Activated B cell treated with CpG ODN at 0.5 μM for 24 hours (primary cell): ENCODE measurements around the gene KTI12. TPM values are rescaled to one million over a fixed set of nuclear protein-coding genes. Genes with fewer than 3 reads are reported as not detected.
A peak's percentile ranks its signal among the peaks of the same experiment; 100 is the strongest.
"Not testable (repeated sequence)": the region's sequence is repeated elsewhere in the genome, so short reads cannot be mapped to it uniquely, and the experiment has no call there.

Experiments used
- ATAC-seq: fragments of 200-7000 bp; cut with Tn5 transposase; one replicate; pipeline ENCODE4 v1.10.0; 2021; ENCODE audit warnings: low read depth, mild to moderate bottlenecking, moderate library complexity
- CTCF ChIA-PET: fragments of 350-600 bp; sonication (Branson Sonifier 250); formaldehyde crosslinking; loops from one replicate; lab custom pipeline; 2021; ENCODE audit warnings: antibody characterized with exemption; lab: Charles Lee
- POLR2A ChIA-PET: fragments of 350-600 bp; sonication (Branson Sonifier 250); formaldehyde crosslinking; loops from one replicate; lab custom pipeline; 2021; ENCODE audit warnings: antibody characterized with exemption; lab: Charles Lee
- DNase-seq: peaks from one replicate; pipeline ENCODE4 v3.0.0; 2022
- H3K27ac Mint-ChIP-seq: one replicate; pipeline ENCODE4 v1.8.0; 2020; ENCODE audit warnings: mixed read lengths
- H3K27me3 Mint-ChIP-seq: one replicate; pipeline ENCODE4 v1.8.0; 2021; ENCODE audit warnings: mixed read lengths
- H3K36me3 Mint-ChIP-seq: one replicate; pipeline ENCODE4 v1.8.0; 2021; ENCODE audit warnings: low read depth, mixed read lengths
- H3K4me1 Mint-ChIP-seq: one replicate; pipeline ENCODE4 v1.8.0; 2021; ENCODE audit warnings: mixed read lengths
- H3K4me3 Mint-ChIP-seq: one replicate; pipeline ENCODE4 v1.8.0; 2020; ENCODE audit warnings: mild to moderate bottlenecking, mixed read lengths
- H3K9me3 Mint-ChIP-seq: one replicate; pipeline ENCODE4 v1.8.0; 2020; ENCODE audit warnings: mixed read lengths
- intact Hi-C: fragments of 100-400 bp; cut with micrococcal nuclease; formaldehyde crosslinking; loops from one replicate; pipeline ENCODE4 v1.15.1; 2024
- total RNA-seq: library from RNA; stranded (reverse); gene quantifications from 2 replicates; pipeline ENCODE4 v1.2.3, GENCODE V29; 2022
- TF ChIP-seq, protein P1 (sequence below): fragments of 200-600 bp; IDR thresholded peaks from one replicate; pipeline ENCODE4 v1.8.0; 2022; ENCODE audit warnings: antibody characterized with exemption, mild to moderate bottlenecking

Gene KTI12, protein sequence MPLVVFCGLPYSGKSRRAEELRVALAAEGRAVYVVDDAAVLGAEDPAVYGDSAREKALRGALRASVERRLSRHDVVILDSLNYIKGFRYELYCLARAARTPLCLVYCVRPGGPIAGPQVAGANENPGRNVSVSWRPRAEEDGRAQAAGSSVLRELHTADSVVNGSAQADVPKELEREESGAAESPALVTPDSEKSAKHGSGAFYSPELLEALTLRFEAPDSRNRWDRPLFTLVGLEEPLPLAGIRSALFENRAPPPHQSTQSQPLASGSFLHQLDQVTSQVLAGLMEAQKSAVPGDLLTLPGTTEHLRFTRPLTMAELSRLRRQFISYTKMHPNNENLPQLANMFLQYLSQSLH
- total RNA-seq: 18.4 and 18.8 TPM in 2 replicates

DNA sequence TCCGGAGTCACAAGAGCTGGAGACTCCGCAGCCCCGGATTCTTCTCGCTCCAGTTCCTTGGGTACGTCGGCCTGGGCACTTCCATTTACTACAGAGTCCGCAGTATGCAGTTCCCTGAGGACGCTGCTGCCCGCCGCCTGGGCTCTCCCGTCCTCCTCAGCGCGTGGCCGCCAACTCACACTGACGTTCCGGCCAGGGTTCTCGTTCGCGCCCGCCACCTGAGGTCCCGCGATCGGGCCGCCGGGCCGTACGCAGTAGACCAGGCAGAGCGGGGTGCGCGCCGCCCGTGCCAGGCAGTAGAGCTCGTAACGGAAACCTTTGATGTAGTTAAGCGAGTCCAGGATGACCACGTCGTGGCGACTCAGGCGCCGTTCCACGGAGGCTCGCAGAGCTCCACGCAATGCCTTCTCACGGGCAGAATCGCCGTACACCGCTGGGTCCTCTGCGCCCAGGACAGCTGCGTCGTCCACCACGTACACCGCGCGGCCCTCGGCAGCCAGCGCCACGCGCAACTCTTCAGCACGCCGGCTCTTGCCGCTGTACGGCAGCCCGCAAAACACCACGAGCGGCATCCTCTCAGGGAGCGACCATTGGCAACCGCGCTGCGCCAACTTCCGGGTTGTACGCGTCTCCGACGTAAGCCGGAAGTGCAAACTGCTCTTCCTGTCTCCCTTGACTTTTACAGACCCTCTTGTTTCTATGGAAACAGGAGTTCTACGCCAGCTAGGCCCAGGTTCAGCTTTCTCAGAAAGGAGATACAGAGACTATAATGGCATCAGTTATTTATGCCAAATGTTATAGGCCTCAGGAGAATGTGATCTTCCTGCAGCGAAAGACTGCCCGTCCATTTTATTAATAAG lies at the start of gene KTI12:
Gene KTI12, minus strand, starts transcription at position 621 of the 860 bp plus-strand sequence. Its CDS starts 49 bp downstream, at position 572.
- TF ChIP-seq, protein P1, sequence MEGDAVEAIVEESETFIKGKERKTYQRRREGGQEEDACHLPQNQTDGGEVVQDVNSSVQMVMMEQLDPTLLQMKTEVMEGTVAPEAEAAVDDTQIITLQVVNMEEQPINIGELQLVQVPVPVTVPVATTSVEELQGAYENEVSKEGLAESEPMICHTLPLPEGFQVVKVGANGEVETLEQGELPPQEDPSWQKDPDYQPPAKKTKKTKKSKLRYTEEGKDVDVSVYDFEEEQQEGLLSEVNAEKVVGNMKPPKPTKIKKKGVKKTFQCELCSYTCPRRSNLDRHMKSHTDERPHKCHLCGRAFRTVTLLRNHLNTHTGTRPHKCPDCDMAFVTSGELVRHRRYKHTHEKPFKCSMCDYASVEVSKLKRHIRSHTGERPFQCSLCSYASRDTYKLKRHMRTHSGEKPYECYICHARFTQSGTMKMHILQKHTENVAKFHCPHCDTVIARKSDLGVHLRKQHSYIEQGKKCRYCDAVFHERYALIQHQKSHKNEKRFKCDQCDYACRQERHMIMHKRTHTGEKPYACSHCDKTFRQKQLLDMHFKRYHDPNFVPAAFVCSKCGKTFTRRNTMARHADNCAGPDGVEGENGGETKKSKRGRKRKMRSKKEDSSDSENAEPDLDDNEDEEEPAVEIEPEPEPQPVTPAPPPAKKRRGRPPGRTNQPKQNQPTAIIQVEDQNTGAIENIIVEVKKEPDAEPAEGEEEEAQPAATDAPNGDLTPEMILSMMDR: no peak
- POLR2A ChIA-PET: interaction anchor here (0.5 to 4.9 kb wide), 9 partner anchors 8 to 981 kb away, joined by 3 to 63 read pairs (median 4); partner anchors contain the start of genes BTF3L4, ORC1, PRPF38A and TUT4
- peaks cover 34% of the 10 kb centered on the region for H3K4me1 Mint-ChIP-seq

DNA sequence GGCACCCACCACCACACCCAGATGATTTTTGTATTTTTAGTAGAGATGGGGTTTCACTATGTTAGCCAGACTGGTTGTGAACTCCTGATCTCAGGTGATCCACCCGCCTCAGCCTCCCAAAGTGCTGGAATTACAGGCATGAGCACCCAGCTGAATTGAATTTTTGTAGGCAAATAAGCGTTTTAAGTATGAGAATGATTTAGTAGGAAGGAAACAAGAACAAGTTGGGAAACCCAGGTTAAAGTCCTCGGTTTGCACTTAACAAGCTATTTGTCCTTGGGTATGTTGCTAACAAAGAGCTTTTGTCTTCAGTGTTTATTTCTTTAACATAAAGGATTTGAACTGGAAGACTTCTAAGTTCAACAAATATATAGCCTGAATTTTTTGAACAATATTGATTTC lies 46.4 kb upstream of the KTI12 start:
- Mint-ChIP-seq H3K27ac (no peak overlapping the region), H3K36me3 (peaks cover 47% of the 10 kb centered on the region), H3K4me3 (no peak overlapping the region), H3K4me1 (no peaks in the 10 kb centered on the region), H3K9me3 (no peaks in the 10 kb centered on the region), H3K27me3 (no peaks in the 10 kb centered on the region)
- ChIA-PET POLR2A (no interaction called here), CTCF (no interaction called here)
- no peak for DNase-seq
- TF ChIP-seq, protein P1: no peak
- no peak for ATAC-seq
- intact Hi-C loops: no loop called here

More for the DNA sequence above, at the start of gene KTI12:
- Mint-ChIP-seq H3K27me3 (no peaks in the 10 kb centered on the region), H3K4me3 (peak within 1 kb of the TSS; percentile 93), H3K27ac (peak within 1 kb of the TSS; percentile 89), H3K9me3 (no peaks in the 10 kb centered on the region), H3K36me3 (peaks cover 48% of the 10 kb centered on the region)
- peak; percentile 89 for ATAC-seq
- intact Hi-C loops: loop anchor here (1.0 kb wide), 1 partner anchor 23 kb away; the partner anchor contains the start of gene BTF3L4
- peak; percentile 76 for DNase-seq
- CTCF ChIA-PET: interaction anchor here (1.9 kb wide), 1 partner anchor 21 kb away, joined by 4 read pairs; the partner anchor contains the start of gene TXNDC12

DNA sequence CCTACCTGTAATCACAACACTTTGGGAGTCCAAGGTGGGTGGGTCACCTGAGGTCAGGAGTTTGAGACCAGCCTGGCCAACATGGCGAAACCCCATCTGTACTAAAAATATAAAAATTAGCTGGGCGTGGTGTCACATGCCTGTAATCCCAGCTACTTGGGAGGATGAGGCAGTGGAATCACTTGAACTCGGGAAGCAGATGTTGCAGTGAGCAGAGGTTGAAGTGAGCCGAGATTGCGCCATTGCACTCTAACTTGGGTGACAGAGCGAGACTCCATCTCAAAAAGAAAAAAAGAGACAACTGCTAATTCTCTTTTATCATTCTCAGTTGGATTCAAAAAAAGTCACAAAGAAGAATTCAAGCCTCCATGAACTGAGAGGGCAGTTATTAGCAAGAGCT lies 43.7 kb upstream of the KTI12 start:
- intact Hi-C loops, H3K27me3 Mint-ChIP-seq, POLR2A ChIA-PET, H3K27ac Mint-ChIP-seq, H3K4me3 Mint-ChIP-seq, H3K9me3 Mint-ChIP-seq, DNase-seq, CTCF ChIA-PET, H3K4me1 Mint-ChIP-seq, ATAC-seq: not testable (repeated sequence)
- H3K36me3 Mint-ChIP-seq: peaks cover 53% of the 10 kb centered on the region

DNA sequence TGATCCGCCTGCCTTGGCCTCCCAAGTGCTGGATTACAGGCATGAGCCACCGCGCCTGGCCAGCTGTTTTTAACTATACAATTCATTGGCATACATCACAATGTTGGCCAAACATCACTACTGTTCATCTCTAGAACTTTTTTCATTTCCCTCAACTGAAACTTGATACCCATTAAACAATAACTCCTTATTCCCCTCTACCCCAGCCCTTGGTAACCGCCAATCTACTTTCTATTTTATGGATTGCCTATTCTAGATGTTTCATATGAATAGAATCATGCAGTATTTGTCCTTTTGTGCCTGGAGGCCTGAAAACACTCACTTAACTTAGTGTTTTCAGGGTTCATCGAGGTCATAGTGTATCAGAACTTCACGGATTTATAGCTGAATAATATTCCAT lies 38.7 kb upstream of the KTI12 start:
- Mint-ChIP-seq H3K4me1 (peaks cover 15% of the 10 kb centered on the region), H3K9me3 (no peaks in the 10 kb centered on the region), H3K27me3 (no peaks in the 10 kb centered on the region), H3K27ac (no peak overlapping the region), H3K4me3 (no peak overlapping the region), H3K36me3 (peaks cover 56% of the 10 kb centered on the region)
- no peak for DNase-seq
- TF ChIP-seq, protein P1: no peak
- intact Hi-C loops: no loop called here
- POLR2A ChIA-PET: interaction anchor here (0.5 kb wide), 1 partner anchor 11 kb away, joined by 3 read pairs; no protein-coding TSS in a partner anchor
- CTCF ChIA-PET: interaction anchor here (1.0 kb wide), 1 partner anchor 28 kb away, joined by 3 read pairs; no protein-coding TSS in a partner anchor
- ATAC-seq: no peak

DNA sequence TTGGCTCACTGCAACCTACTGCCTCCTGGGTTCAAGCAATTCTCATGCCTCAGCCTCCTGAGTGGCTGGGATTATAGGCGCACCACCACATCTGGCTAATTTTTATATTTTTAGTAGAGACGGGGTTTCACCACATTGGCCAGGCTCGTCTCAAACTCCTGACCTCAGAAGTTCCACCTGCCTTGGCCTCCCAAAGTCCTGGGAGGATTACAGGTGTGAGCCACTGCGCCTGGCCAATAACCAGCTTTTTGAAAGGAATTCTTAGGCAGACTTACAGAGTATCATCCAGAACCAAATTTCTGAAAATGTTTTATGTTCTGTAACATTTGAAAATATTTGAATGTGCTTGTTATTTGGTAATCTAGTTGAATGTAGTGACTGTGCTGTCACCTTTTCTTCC lies 37.1 kb upstream of the KTI12 start:
- peaks cover 58% of the 10 kb centered on the region for H3K36me3 Mint-ChIP-seq
- H3K9me3 Mint-ChIP-seq: no peaks in the 10 kb centered on the region
- ATAC-seq (no peak), DNase-seq (no peak)
- H3K4me1 Mint-ChIP-seq: peaks cover 15% of the 10 kb centered on the region
- intact Hi-C loops: no loop called here
- no peaks in the 10 kb centered on the region for H3K27me3 Mint-ChIP-seq
- CTCF ChIA-PET: no interaction called here
- no peak overlapping the region for H3K27ac Mint-ChIP-seq
- H3K4me3 Mint-ChIP-seq: no peak overlapping the region
- POLR2A ChIA-PET: no interaction called here
- TF ChIP-seq, protein P1: no peak
